NCI-H748 (cell line): ENCODE measurements around the gene DR1.

Source experiments
- DNase-seq: peaks from one replicate; lab custom pipeline; 2025; ENCODE audit not compliant: unreplicated experiment; lab: John Stamatoyannopoulos, UW

Gene DR1

GRCh38 chr1:93345633-93346420, at the start of gene DR1:
Gene DR1 (plus strand): TSS chr1:93345907. CDS start chr1:93346646, 739 bp downstream.
- DNase-seq: peak; percentile 86

- no peak for DNase-seq
These were observed 49.1 kb upstream of the DR1 start for GRCh38 chr1:93296555-93297154.

GRCh38 chr1:93301131-93301530, 44.6 kb upstream of the DR1 start:
- no peak for DNase-seq

GRCh38 chr1:93302078-93302477, 43.6 kb upstream of the DR1 start:
- no peak for DNase-seq

- DNase-seq: peak; percentile 52
These were observed 41.0 kb upstream of the DR1 start for GRCh38 chr1:93304716-93305138.

- DNase-seq: no peak
These were observed 38.8 kb upstream of the DR1 start for GRCh38 chr1:93306920-93307319.

GRCh38 chr1:93313026-93313425, 32.7 kb upstream of the DR1 start:
- no peak for DNase-seq

- no peak for DNase-seq
These were observed 28.5 kb upstream of the DR1 start for GRCh38 chr1:93317207-93317606.

- no peak for DNase-seq
These were observed 27.8 kb upstream of the DR1 start for GRCh38 chr1:93317943-93318342.

- DNase-seq: no peak
These were observed 24.0 kb upstream of the DR1 start for GRCh38 chr1:93321720-93322119.

- DNase-seq: no peak
These were observed 23.4 kb upstream of the DR1 start for GRCh38 chr1:93322349-93322748.

GRCh38 chr1:93323185-93323820, 22.4 kb upstream of the DR1 start:
- no peak for DNase-seq

- peak; percentile 23 for DNase-seq
These were observed 20.9 kb upstream of the DR1 start for GRCh38 chr1:93324486-93325464.

GRCh38 chr1:93328809-93329760, 16.6 kb upstream of the DR1 start:
- no peak for DNase-seq

GRCh38 chr1:93330196-93330595, 15.5 kb upstream of the DR1 start:
- no peak for DNase-seq

- DNase-seq: no peak
These were observed 15.1 kb upstream of the DR1 start for GRCh38 chr1:93330617-93331016.

- no peak for DNase-seq
These were observed 14.3 kb upstream of the DR1 start for GRCh38 chr1:93331412-93331811.

- DNase-seq: no peak
These were observed 13.3 kb upstream of the DR1 start for GRCh38 chr1:93332368-93332767.

- no peak for DNase-seq
These were observed 7.1 kb upstream of the DR1 start for GRCh38 chr1:93338387-93339146.
